ENCODE data around the gene YPEL5. TPM values are rescaled to one million over a fixed set of nuclear protein-coding genes. Genes with fewer than 3 reads are reported as not detected.
"Not testable (repeated sequence)": the region's sequence is repeated elsewhere in the genome, so short reads cannot be mapped to it uniquely, and the experiment has no call there.

YPEL5 gene
- polyA plus RNA-seq = 100 to 1,000 TPM; 110 to 163 (median 141) TPM

DNA sequence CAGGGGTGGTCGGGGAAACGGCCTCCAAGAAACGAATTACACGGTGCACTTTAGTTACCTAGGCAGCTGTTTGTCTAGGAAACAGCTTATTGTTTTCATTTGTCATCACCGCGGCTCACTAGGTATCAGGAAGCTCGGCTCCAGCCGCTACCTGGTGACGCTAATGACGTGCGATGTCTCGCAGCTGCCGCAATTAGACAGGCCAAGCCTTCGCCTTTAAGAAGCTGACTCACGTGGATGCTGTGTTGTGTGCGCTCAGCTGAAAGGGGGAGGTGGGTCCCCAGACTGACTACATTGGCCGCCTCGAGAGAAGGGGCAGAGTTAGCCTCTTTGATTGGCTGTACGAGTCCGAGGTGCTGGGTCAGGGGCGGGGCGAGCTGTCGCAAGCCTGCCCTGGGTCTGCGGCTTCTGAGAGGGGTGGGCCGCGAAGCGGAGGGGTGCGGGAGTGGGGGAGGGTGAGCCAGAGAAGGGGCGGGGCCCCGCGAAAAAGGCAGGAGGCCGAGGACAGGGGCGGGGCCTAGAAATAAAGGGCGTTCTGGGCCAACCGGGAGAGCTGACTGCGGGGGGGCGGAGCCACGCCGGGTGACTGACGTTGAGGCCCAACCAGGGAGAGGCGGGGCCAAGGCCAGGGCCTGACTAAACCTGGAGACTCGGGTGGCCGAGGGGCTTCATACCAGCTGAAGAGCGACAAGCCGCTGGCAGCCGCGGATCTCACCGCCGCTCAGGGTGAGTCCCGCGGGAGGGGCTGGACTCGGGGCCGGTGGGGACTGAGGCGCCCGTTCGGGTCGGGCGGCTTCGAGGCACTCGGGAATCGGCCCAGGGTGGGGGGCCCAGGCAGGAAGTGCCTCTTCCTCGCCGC lies at the start of gene YPEL5:
TSS of gene YPEL5 (plus strand) at position 671 of the 859 bp plus-strand sequence. CDS start 9,645 bp downstream, outside the sequence.
- H3K27ac Mint-ChIP-seq = peak within 1 kb of the TSS; percentile 99 to 100 (median 100)
- peaks cover 39 to 45% of the 10 kb centered on the region in 2 donors for H3K4me1 Mint-ChIP-seq
- H3K9me3 Mint-ChIP-seq = no peaks in the 10 kb centered on the region
- peak; percentile 99 to 100 (median 100) for DNase-seq
- H3K36me3 Mint-ChIP-seq = peaks cover 4 to 6% (median 4%) of the 10 kb centered on the region in 3 donors
- H3K27me3 Mint-ChIP-seq (ENCODE audit: low read depth in 3 of 3) = peaks cover 38 to 43% (median 38%) of the 10 kb centered on the region in 3 donors
- peak within 1 kb of the TSS; percentile 87 to 96 (median 90) for H3K4me3 Mint-ChIP-seq

- DNase-seq = no peak
- H3K9me3 Mint-ChIP-seq = no peaks in the 10 kb centered on the region
- H3K36me3 Mint-ChIP-seq = no peaks in the 10 kb centered on the region
- no peak overlapping the region for H3K27ac Mint-ChIP-seq
- no peak overlapping the region for H3K4me3 Mint-ChIP-seq
- peaks cover 0 to 7% (median 6%) of the 10 kb centered on the region in 3 donors for H3K27me3 Mint-ChIP-seq (ENCODE audit: low read depth in 3 of 3)
- no peaks in the 10 kb centered on the region for H3K4me1 Mint-ChIP-seq
These were observed 48.4 kb upstream of the YPEL5 start for GRCh38 chr2:30098266-30099005.

DNA sequence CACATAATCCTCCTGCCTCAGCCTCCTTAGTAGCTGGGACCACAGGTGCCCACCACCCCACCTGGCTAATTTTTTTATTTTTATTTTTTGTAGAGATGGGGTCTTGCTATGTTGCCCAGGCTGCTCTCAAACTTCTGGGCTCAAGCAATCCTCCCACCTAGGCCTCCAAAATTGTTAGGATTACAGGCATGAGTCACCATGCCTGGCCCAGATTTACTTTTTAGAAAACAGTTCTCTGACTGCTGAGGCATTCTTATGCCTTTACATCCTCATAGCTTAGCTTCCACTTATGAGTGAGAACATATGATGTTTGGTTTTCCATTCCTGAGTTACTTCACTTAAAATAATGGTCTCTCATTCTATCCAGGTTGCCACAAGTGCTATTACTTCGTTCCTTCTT lies 47.4 kb upstream of the YPEL5 start:
- not testable (repeated sequence) for H3K27me3 Mint-ChIP-seq (ENCODE audit: low read depth in 3 of 3); H3K9me3 Mint-ChIP-seq; H3K4me1 Mint-ChIP-seq; H3K36me3 Mint-ChIP-seq; DNase-seq; H3K27ac Mint-ChIP-seq; H3K4me3 Mint-ChIP-seq

- not testable (repeated sequence) for H3K27me3 Mint-ChIP-seq (ENCODE audit: low read depth in 3 of 3); H3K27ac Mint-ChIP-seq; H3K4me1 Mint-ChIP-seq; H3K36me3 Mint-ChIP-seq; DNase-seq; H3K9me3 Mint-ChIP-seq; H3K4me3 Mint-ChIP-seq
These were observed 46.1 kb upstream of the YPEL5 start for GRCh38 chr2:30100691-30101090.

DNA sequence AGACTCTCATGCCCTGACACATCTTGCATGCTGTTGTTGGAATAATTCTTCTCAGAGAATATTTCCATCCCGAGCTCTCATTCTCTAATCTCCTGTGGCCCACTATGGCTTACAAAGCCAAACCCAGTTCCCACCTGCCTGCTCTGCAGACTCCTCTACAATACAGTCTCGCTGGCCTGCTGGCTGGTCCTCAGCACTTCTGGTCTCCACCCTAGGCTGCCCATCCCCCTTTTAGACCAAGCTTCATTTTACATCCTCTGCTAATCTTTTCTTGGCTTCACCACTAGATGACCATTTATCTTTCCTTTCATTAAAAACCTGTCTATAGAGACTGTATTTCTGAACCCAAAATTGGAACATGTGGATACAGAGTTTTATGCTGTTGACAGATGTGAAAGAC lies 42.5 kb upstream of the YPEL5 start:
- H3K4me3 Mint-ChIP-seq = no peak overlapping the region
- no peak overlapping the region for H3K27ac Mint-ChIP-seq
- H3K4me1 Mint-ChIP-seq = no peaks in the 10 kb centered on the region
- no peaks in the 10 kb centered on the region for H3K9me3 Mint-ChIP-seq
- DNase-seq = no peak
- H3K36me3 Mint-ChIP-seq = no peaks in the 10 kb centered on the region
- H3K27me3 Mint-ChIP-seq (ENCODE audit: low read depth in 3 of 3) = peaks cover 0 to 5% (median 3%) of the 10 kb centered on the region in 3 donors

DNA sequence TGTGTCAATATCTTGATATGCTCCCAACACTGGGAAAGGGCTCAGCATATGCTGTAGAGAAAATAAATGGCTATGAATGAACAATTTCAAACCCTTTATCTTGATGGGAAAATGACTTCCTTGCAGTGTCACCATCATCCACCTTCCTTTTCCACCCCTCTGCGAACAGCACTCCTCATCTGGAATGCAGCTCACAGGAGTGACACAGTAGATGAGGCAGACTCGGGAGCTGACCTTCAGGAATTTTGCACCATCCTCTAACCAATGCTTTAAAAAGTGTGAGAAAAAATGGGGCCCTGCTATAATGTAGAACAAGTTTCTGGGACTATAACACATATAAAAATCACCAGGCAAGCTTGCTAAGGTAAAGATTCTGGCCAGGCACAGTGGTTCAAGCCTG lies 41.3 kb upstream of the YPEL5 start:
- H3K36me3 Mint-ChIP-seq = no peaks in the 10 kb centered on the region
- no peak overlapping the region for H3K4me3 Mint-ChIP-seq
- H3K27me3 Mint-ChIP-seq (ENCODE audit: low read depth in 3 of 3) = peaks cover 0 to 5% (median 3%) of the 10 kb centered on the region in 3 donors
- no peaks in the 10 kb centered on the region for H3K9me3 Mint-ChIP-seq
- no peaks in the 10 kb centered on the region for H3K4me1 Mint-ChIP-seq
- DNase-seq = no peak
- H3K27ac Mint-ChIP-seq = no peak overlapping the region

DNA sequence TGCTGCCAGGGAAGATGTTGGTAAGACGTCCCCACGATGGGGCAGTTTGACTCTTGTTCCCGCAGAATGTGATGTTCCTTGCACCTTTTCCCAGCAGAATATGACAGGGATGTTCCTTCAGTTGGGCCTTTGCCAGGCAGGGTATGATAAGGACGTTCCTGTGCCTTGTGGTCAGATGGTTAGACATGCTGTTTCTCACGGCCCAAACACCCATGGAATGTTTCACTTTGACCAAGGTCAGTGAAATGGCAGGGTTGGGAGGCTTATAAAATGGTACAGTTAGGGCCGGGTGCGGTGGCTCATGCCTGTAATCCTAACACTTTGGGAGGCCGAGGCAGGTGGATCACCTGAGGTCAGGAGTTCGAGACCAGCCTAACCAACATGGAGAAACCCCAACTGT lies 40.3 kb upstream of the YPEL5 start:
- H3K27me3 Mint-ChIP-seq (ENCODE audit: low read depth in 3 of 3) = peaks cover 0 to 5% (median 3%) of the 10 kb centered on the region in 3 donors
- H3K9me3 Mint-ChIP-seq = no peaks in the 10 kb centered on the region
- DNase-seq = no peak
- H3K4me1 Mint-ChIP-seq = no peaks in the 10 kb centered on the region
- no peak overlapping the region for H3K27ac Mint-ChIP-seq
- no peaks in the 10 kb centered on the region for H3K36me3 Mint-ChIP-seq
- no peak overlapping the region for H3K4me3 Mint-ChIP-seq

GRCh38 chr2:30108192-30108591 lies 38.6 kb upstream of the YPEL5 start:
- no peak for DNase-seq
- no peaks in the 10 kb centered on the region for H3K4me1 Mint-ChIP-seq
- peaks cover 0 to 5% (median 2%) of the 10 kb centered on the region in 3 donors for H3K27me3 Mint-ChIP-seq (ENCODE audit: low read depth in 3 of 3)
- no peaks in the 10 kb centered on the region for H3K36me3 Mint-ChIP-seq
- H3K9me3 Mint-ChIP-seq = no peaks in the 10 kb centered on the region
- H3K4me3 Mint-ChIP-seq = no peak overlapping the region
- no peak overlapping the region for H3K27ac Mint-ChIP-seq

DNA sequence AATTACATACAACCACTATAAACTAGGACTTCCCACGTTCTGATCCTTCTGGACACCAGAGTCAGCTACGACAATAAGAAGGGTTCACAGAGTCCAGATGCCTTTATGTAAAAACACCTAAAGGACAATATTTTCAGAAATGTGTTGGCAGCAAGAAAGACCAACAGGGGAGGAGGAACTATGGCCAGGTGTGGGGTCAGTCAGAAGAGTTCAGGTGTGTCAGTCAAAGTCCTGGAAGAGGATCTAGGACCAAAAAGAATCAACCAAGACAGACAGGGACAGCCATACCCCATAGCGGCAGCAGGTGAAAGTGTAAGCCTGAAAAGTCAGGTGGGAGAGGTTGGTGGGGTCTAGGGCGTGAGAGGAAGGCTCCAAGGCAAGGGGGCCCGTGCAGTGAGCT lies 38.0 kb upstream of the YPEL5 start:
- Mint-ChIP-seq H3K27ac (no peak overlapping the region), H3K4me1 (no peaks in the 10 kb centered on the region)

DNA sequence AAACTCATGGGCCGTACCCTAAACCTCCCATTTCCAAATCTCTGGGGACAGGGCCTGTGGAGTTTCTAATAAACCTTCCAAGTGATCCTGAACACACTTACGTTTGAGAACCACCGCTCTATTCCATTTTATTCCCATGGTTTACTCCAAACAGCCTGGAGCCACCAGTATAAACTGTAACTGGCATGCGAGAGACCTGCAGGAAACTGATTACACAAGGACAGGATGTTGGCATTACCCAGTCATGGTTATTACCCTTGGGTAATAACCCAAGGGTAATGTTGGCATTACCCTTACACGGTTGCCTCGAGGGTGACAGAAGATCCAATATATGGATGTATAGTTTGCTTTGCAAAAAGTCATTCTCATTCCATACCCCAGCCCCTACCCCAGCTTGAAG lies 37.0 kb upstream of the YPEL5 start:
- Mint-ChIP-seq H3K36me3 (no peaks in the 10 kb centered on the region), H3K27me3 (ENCODE audit: low read depth in 3 of 3) (peaks cover 0 to 5% (median 2%) of the 10 kb centered on the region in 3 donors)

More for the DNA sequence above, 38.0 kb upstream of the YPEL5 start:
- H3K9me3 Mint-ChIP-seq = no peaks in the 10 kb centered on the region
- H3K36me3 Mint-ChIP-seq = no peaks in the 10 kb centered on the region
- DNase-seq = no peak
- H3K4me3 Mint-ChIP-seq = no peak overlapping the region
- peaks cover 0 to 5% (median 2%) of the 10 kb centered on the region in 3 donors for H3K27me3 Mint-ChIP-seq (ENCODE audit: low read depth in 3 of 3)

GRCh38 chr2:30110773-30111172 lies 36.0 kb upstream of the YPEL5 start:
- H3K36me3 Mint-ChIP-seq = no peaks in the 10 kb centered on the region
- no peak overlapping the region for H3K4me3 Mint-ChIP-seq
- H3K9me3 Mint-ChIP-seq = no peaks in the 10 kb centered on the region
- no peak for DNase-seq
- H3K4me1 Mint-ChIP-seq = peaks cover 0 to 4% of the 10 kb centered on the region in 2 donors
- H3K27me3 Mint-ChIP-seq (ENCODE audit: low read depth in 3 of 3) = peaks cover 0 to 5% (median 2%) of the 10 kb centered on the region in 3 donors
- H3K27ac Mint-ChIP-seq = no peak overlapping the region

More for the DNA sequence above, 37.0 kb upstream of the YPEL5 start:
- Mint-ChIP-seq H3K4me3 (no peak overlapping the region), H3K9me3 (no peaks in the 10 kb centered on the region), H3K4me1 (no peaks in the 10 kb centered on the region), H3K27ac (no peak overlapping the region)
- no peak for DNase-seq

DNA sequence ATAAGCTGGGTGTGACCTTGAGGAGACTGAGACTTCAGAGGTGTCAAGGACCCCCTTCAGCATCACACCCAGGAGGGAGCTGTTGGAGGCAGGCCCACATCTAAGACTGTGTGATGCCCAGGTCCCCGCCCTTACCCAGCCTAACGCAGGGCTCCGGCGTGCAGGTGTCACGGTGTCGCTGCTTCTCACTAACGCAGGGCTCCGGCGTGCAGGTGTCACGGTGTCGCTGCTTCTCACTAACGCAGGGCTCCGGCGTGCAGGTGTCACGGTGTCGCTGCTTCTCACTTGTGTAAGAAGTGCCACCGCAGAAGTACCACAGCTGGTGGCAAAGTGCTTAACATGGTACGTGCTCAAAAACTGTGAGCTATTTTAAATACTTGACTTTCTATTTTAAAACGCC lies 35.6 kb upstream of the YPEL5 start:
- H3K27me3 Mint-ChIP-seq (ENCODE audit: low read depth in 3 of 3); H3K4me1 Mint-ChIP-seq; H3K4me3 Mint-ChIP-seq; H3K9me3 Mint-ChIP-seq; H3K36me3 Mint-ChIP-seq; DNase-seq; H3K27ac Mint-ChIP-seq: not testable (repeated sequence)

GRCh38 chr2:30112561-30112960 lies 34.2 kb upstream of the YPEL5 start:
- Mint-ChIP-seq H3K9me3 (no peaks in the 10 kb centered on the region), H3K27ac (no peak overlapping the region), H3K36me3 (no peaks in the 10 kb centered on the region), H3K4me3 (no peak overlapping the region), H3K27me3 (ENCODE audit: low read depth in 3 of 3) (peaks cover 1 to 5% (median 2%) of the 10 kb centered on the region in 3 donors), H3K4me1 (peaks cover 0 to 5% of the 10 kb centered on the region in 2 donors)
- DNase-seq = no peak

- Mint-ChIP-seq H3K27ac (no peak overlapping the region), H3K36me3 (no peaks in the 10 kb centered on the region), H3K9me3 (no peaks in the 10 kb centered on the region), H3K4me3 (no peak overlapping the region), H3K4me1 (peaks cover 0 to 5% of the 10 kb centered on the region in 2 donors), H3K27me3 (ENCODE audit: low read depth in 3 of 3) (peaks cover 2 to 3% (median 3%) of the 10 kb centered on the region in 3 donors)
- DNase-seq = no peak
These were observed 33.1 kb upstream of the YPEL5 start for GRCh38 chr2:30113617-30114293.
